ENCODE results near the gene KRTAP23-1. TPM values are rescaled to one million over a fixed set of nuclear protein-coding genes. Genes with fewer than 3 reads are reported as not detected.

Gene KRTAP23-1
- total and polyA plus RNA-seq, 10 donors = not detected

GRCh38 chr21:30338717-30339116 is 9.7 kb downstream of the KRTAP23-1 start:
- intact Hi-C loops (cut with DNase I; ENCODE audit: low total_unique reads) = no loop called here
- H3K36me3 ChIP-seq = no peaks in the 10 kb centered on the region
- no peak for TF ChIP-seq POLR2AphosphoS5 (IDR thresholded peaks at IDR 0.05)
- no peak for TF ChIP-seq POLR2A (IDR thresholded peaks at IDR 0.05)
- no peak for TF ChIP-seq CTCF (IDR thresholded peaks at IDR 0.05 in 8 of 11, conservative IDR thresholded peaks at IDR 0.05 in 3 of 11)
- no peaks in the 10 kb centered on the region for H3K9me3 ChIP-seq
- no peak overlapping the region for H3K27ac ChIP-seq
- H3K27me3 ChIP-seq (replicated peaks in 1 of 7) = no peaks in the 10 kb centered on the region
- 90 to 94% (median 92%) methylated on average over 4 of the region's 4 CpGs for WGBS, 5 donors
- no peak for DNase-seq
- no peaks in the 10 kb centered on the region for H3K4me1 ChIP-seq
- no peak overlapping the region for H3K4me3 ChIP-seq

DNA sequence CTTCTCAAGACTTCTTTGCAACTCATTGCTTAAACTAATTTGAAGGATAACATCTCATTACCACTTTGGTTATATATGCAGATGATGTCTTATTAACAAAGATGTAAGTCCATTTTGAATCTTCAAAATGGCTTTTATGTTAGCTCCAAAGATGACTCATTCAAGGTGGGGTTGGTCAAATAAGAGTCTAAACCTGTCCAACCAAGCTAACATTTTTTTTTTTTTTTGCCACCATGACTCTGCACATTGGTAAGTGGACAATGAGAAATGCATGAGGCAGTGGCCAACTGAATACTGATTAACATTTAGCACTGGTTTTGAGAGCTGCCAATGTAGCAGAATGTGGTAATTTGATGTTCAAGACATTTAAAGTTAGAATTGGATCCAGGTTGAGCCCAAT is 10.6 kb downstream of the KRTAP23-1 start:
- Histone ChIP-seq H3K36me3 (no peaks in the 10 kb centered on the region), H3K4me1 (no peaks in the 10 kb centered on the region), H3K4me3 (no peak overlapping the region), H3K27me3 (replicated peaks in 1 of 7) (no peaks in the 10 kb centered on the region), H3K9me3 (no peaks in the 10 kb centered on the region), H3K27ac (no peak overlapping the region)
- TF ChIP-seq POLR2A (IDR thresholded peaks at IDR 0.05) (no peak), POLR2AphosphoS5 (IDR thresholded peaks at IDR 0.05) (no peak), CTCF (IDR thresholded peaks at IDR 0.05 in 8 of 11, conservative IDR thresholded peaks at IDR 0.05 in 3 of 11) (no peak)
- no peak for DNase-seq
- intact Hi-C loops (cut with DNase I; ENCODE audit: low total_unique reads) = no loop called here

DNA sequence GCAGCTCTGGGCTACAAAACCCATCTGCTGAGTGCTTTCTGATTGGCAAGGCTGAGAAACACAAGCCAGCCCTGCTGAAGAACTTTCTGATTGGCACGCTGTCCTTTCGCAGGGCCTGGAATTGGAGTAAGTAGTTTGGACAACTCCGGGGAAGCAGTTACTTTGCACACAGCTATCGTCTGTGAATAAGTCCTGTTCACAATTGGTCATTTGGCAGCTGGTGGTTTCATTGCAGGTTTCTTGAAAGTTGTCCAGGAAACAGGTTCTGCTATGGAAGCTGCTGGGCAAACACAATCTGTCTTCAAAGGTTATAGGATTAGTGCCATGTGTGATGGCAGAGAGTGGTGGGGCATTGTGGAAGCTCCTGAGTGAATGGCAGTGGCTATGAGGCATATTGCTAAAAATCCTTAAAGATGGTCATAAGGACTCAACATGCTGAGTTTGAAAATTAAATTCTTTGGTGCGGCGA is 11.1 kb downstream of the KRTAP23-1 start, which contains the start of gene KRTAP27-1:
Gene KRTAP27-1 (minus strand): TSS at position 419 of the 469 bp plus-strand sequence. CDS start 26 bp downstream, at position 393.
- no peak within 1 kb of the TSS for H3K27ac ChIP-seq
- DNase-seq = no peak
- H3K9me3 ChIP-seq = no peaks in the 10 kb centered on the region
- no peak for TF ChIP-seq POLR2AphosphoS5 (IDR thresholded peaks at IDR 0.05)
- no peak for TF ChIP-seq POLR2A (IDR thresholded peaks at IDR 0.05)
- TF ChIP-seq CTCF (IDR thresholded peaks at IDR 0.05 in 8 of 11, conservative IDR thresholded peaks at IDR 0.05 in 3 of 11) = no peak
- intact Hi-C loops (cut with DNase I; ENCODE audit: low total_unique reads) = no loop called here
- no peak within 1 kb of the TSS for H3K4me3 ChIP-seq
- WGBS, 5 donors = 83 to 96% (median 93%) methylated on average over 6 of the region's 6 CpGs
- H3K36me3 ChIP-seq = no peaks in the 10 kb centered on the region
- no peaks in the 10 kb centered on the region for H3K27me3 ChIP-seq (replicated peaks in 1 of 7)
- no peaks in the 10 kb centered on the region for H3K4me1 ChIP-seq

GRCh38 chr21:30336596-30336995 is 11.8 kb downstream of the KRTAP23-1 start:
- intact Hi-C loops (cut with DNase I; ENCODE audit: low total_unique reads) = no loop called here
- 48 to 77% (median 69%) methylated on average over 2 of the region's 2 CpGs for WGBS, 5 donors
- H3K36me3 ChIP-seq = no peaks in the 10 kb centered on the region
- H3K27me3 ChIP-seq (replicated peaks in 1 of 7) = no peaks in the 10 kb centered on the region
- H3K4me1 ChIP-seq = no peaks in the 10 kb centered on the region
- no peak overlapping the region for H3K4me3 ChIP-seq
- no peak for DNase-seq
- no peak overlapping the region for H3K27ac ChIP-seq
- H3K9me3 ChIP-seq = no peaks in the 10 kb centered on the region
- TF ChIP-seq POLR2AphosphoS5 (IDR thresholded peaks at IDR 0.05) (no peak), CTCF (IDR thresholded peaks at IDR 0.05 in 8 of 11, conservative IDR thresholded peaks at IDR 0.05 in 3 of 11) (no peak), POLR2A (IDR thresholded peaks at IDR 0.05) (no peak)
